Smooth muscle cell of the brain vasculature (primary cell): ENCODE results near the gene PRKAR1B.

ENCODE experiments used
- DNase-seq: peaks from one replicate; pipeline ENCODE4 v3.0.0-alpha.2; 2012; ENCODE audit warnings: low read depth, low spot score

PRKAR1B gene

DNA sequence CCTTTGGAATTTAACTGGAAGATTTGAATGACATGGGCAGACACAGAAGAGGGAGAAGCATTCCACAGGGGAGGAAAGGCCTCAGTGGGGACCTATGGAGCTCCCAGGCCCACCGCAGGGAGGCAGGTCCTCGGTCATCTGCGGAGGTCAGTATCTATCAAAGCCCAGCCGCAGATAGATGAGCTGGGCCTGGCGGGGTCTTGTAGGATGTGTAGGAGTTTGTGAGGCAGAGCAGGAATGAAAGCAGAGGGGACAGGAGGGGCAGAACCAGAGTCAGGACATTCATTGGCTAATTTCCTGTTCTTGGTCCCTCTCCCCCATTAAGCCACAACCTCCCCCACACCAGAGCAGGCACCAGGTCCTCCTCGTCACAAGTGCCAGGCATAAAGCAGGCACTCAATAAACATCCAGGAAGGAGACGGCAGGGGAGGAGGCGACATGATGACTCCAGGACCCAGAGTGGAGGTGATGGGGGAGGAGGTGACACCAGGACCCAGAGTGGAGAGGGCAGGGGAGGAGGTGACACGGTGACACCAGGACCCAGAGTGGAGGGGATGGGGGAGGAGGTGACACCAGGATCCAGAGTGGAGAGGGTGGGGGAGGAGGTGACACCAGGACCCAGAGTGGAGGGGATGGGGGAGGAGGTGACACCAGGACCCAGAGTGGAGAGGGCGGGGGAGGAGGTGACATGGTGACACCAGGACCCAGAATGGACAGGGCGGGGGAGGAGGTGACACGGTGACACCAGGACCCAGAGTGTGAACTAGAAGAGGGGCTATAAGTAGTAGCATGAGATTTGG is 123.7 kb downstream of the PRKAR1B start:
- DNase-seq = no peak

DNA sequence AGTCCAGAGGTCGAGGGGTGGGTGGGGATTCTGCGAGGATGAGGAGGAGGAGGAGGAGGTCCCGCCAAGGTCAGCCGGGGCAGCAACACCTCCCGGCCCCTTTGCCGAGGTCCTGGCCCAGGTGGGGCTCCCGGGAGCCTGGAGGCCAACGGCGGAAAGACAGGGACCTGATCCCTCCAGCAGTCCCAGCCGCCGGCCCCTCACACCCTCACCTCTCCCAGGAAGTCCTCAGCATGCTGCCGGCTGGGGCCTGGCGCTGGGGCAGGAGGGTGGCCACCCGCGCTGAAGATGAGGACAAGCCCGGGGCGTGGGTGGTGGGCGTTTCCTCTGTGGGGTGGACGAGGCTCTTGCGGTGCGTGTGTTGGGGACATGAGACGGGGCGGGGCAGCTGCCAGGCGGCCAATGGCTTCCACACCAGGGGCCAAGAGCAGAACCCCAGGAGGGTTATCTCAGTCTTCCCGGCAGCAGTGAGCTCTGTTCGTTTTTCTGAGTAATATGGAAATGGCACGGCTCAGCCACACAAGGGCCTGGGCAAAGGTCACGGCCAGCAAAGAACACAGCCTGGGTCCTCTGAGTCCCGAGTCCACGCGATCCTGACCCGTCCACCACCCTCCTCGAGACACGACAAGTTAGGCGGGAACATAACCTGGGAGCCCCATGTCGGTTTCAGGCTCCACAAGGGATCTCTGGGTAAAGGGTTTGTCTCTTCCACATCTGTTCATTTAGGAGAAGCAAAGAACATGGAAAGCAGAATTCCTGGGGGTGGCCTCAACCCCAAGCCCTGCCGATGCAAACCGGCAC is 124.5 kb downstream of the PRKAR1B start:
- no peak for DNase-seq

DNA sequence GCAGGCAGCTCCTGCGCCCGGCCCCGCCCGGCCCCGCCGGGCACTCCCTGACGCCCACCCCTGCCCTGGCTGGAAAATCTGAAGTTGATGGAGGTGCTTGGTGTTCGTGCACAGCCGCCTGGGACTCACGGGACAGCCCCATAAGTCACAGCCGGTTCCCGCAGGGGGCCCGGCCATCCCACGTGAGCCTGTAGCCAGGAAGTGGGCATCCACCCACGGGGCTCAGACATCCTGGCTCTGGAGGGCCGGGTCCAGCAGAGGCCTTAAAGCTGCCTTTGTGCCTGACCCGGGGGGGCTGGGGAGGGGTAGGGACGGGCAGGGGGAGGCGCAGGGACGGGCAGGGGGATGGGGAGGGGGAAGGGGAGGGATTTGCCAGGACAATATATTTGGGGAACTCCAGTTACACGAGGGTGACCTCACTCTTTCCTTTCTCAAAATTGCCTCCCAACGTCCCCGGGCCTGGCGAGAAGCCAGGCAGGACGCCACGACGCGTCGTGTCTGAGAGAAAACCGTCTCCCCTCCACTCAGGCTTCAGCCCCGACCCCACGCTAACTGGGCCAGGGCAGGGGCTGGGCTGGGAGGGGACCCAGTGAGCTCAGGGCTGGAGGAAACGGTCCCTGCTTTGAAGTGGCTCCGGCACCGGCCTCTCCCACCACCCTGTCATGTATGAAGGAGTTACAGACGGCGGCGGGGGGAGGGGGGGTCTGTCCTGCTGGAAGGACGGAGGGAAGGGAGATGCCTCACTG is 125.3 kb downstream of the PRKAR1B start:
- no peak for DNase-seq

DNA sequence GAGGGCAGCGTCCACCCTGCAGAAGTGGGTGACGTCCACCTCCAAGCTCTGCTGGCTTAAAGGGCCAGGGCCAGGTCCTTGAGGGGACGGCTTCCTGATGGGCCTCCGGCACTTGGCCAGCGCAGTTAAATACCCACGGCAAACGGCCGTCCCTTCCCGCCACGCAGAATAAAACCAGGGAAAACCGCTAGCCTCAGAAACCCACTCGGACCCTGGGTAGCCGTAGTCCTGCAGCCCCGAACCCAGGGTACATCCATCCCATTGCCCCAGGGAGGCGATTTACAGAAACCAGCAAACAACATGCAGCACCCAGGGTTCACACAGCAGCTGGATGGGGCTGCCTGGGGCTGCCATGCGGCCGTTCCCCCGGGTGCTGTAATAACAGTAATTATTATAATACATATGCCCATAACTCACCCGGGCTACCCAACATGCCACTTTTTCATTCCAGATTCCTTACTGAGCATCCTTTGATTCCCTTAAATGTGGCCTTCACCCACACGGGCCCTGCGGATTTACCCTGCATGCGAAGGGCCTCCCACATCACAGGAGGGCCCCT is 126.0 kb downstream of the PRKAR1B start:
- DNase-seq = no peak

DNA sequence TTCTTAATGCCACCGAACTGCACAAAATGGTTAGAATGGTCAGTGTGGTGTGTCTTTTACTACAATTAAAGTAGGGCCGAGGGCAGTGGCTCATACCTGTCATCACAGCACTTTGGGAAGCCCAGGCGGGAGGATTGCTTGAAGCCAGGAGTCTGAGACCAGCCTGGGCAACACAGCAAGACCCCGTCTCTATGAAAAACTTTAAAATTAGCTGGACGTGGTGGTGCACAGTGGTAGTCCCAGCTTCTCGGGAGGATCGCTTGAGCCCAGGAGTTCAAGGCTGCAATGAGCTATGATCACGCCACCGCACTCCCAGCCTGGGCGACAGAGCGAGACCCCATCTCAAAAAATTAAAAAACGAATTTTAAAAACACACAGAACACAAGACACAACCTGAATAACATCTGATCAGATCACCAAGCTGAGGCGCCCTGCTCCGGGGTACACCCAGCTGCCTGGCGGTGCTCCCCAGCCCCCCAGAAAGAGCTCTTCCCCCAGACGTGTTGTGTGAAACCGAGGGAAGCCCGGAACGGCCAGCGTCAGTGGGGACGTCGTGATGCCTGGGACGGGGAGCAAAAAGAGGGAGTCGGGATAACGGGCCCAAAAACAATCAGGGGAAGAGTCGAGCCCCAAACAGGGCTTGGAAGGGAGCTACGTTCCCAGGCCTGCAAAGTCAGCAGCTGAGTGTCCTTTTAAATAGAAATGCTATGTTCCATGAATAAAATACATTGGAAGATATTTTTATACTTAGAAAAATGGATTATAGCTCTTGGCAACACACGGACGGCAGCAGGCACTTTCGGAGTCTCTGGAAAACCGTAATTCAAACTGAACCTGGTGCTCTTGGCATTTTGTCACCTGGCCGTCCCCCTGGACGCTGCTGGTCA is 126.7 kb downstream of the PRKAR1B start:
- no peak for DNase-seq

DNA sequence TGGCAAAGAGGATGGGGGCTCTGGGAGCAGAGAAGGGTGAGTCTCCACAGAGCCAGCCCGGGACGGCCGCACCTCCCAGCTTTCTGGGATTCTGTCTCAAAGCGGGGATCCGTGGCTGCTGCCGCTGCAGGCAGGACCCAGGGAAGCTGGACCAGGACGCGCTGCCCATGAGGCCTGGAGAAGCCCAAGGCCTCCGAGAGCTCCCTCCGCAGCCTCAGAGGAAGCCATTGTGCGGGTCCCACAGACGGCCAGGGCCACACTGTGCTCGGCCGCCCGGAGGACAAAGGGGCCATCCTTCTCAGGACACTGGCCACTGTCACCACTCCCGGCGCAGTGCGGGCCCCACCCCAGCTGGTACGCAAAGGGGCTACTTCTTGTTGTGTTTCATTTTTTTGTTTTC is 128.2 kb downstream of the PRKAR1B start:
- no peak for DNase-seq

DNA sequence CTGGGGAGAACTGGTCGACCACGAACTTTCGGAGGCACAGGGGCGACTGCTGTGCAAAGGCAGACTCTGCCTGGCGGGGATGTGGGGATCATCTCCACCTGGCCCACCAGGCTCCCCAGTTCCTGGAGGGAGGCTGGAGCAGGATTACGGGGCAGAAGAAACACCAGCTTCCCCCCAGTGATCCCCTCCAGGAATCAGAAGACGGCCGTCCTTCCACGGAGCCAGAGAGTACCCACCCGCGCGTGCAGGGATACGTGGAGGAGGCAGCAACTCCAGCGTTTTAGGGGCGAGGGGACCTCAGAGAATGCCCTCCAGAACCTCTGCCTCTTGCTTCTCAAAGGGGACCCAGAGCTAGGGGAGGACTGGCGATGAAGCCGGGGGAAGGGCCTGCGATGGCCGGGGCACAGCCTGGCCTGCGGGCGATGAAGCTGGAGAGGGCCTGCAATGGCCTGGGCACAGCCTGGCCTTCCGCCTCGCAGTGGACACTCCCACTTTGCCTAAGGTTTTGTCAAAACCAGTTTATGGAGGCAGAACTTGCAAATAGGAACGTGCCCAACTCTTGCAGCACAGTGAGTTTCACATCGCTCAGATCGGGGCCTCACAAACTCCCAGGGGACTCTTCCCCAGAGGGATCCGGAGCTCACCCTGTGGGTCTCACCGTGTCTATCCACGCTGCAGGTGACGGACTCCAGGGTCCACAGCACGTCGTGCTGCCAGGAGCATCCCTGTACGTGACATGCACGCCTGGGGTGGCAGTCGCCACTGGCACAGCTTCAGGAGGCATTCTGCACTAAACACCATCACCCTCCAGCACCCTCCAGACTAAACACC is 129.5 kb downstream of the PRKAR1B start:
- no peak for DNase-seq

DNA sequence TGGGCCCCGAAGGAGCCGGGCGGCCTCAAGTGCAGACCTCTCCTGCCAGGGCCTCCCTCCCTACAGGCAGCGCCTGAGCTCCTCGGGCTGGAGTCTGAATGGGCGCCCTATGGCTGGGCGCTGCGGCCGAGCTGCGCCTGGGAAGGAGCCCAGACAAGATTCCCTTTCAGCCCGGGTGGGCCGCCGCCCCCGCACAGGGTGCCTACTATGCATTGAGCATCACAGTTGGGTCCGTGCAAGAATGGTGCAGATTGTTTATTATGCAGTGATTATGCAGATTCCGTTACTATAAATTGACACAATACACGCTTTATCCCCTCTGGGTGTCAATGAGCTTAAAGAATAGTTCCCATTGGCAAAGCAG is 130.3 kb downstream of the PRKAR1B start:
- DNase-seq = no peak

DNA sequence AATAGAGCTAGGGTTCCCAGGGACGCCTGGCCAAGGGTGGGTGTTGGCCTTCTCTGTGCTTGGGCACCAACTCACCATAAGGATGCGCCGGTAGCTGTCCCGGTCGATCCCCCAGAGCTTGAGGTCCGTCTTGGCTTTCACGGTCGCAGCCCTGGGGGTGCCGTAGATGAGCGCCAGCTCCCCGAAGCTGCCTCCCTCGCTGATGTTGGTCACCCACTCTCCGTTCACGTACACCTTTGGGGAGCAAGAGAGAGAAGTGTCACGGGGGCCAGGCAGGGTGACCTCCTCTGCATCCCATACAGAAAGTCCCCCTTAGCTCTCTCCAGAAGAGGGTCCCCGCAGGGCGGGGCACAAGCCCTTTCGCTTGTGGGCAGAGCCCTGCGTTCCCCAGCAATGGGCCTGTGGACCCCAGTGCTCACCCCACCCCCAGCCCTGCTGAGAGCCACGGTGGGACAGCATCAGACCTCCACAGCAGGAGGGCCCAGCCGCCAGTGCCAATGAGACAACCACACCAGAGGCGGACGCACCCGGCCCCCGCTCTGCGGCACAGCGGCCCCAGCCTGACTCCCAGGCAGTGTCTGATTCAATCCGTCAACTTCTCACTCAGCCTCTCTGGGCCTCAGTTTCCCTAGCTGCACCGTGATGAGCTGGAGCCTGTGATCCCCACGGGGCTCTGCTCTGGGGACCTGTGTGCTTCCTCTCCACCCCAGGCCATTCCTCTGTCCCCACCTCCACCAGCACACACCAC is 130.8 kb downstream of the PRKAR1B start:
- no peak for DNase-seq

DNA sequence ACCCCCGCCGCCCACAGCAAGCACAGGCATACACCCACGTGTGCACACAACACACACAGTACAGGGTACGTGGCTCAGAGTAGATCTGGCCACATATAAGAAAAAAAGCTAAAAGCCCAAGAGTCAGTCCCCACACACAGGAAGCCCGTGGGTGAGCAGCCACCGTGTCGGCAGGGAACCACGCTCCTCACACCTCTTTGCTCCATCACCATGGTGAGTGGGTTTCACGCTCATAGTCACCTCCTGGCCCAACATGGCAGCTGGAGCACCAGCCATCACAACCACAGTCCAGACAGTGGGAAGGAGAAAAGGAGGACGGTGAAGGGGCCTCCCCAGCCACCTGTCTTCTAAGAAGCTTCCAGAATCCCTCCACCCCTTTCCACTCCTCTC is 131.5 kb downstream of the PRKAR1B start:
- no peak for DNase-seq

DNA sequence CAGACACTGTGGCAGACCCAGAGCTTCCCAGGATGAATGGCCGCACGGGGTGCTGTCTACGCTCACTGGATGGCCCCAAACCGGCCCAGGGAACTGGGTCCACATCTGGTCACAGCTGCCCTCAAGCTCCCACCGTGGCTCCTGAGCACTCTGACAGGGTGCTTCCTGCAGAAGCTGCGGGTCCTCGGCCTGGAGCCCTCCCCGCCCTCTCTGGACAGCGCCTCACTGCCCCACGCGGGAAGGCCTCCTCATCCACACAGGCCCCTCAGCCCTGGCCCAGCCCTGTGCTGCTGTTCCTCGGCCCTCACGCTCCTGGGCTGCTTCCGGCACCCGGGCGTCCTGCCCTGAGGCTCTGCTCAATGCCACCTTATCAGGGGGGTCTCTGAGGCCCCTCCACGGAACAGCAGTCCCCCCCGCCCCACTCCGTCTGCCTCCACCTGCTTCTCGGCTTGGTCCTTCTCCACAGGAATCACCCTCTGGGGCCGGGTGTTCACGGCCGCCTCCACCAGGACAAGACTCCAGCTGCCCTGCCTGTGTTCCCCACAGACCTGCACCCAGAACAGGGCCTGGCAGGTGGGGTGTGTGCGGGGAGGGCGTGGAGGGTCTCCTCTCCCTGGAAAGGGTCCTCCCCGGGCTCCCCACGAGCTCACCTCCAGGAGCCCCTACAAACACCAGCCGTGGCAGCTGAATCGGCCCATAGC is 132.0 kb downstream of the PRKAR1B start:
- no peak for DNase-seq

DNA sequence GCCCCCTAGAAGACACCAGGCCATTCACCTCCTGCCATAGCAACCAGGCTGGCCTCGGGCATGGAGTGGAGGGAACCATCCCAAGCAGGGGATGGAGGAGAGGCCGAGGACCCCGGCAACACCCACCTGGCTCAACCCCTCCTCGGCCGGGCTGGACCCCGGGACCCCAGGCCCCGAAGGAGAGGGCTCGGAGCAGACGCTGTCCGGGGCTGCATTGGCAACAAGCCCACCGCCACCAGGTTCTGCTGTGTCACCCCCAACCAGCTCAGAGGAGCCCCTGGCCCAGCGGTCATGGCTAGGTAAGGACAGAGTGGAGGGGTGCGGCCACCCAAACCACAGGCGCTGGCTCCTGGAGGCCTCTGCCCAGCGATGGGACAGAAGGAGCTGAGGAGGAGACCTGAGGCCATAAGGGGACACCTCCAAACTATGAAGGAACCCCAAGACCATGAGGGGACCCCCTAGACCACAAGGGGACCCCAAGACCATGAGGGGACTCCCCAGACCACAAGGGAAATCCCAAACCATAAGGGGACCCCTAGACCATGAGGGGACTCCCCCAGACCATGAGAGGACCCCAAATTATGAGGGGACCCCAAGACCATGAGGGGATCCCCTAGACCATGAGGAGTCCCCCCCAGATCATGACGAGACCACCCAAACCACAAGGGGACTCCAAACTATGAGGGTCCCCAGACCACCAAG is 132.7 kb downstream of the PRKAR1B start:
- DNase-seq = no peak

DNA sequence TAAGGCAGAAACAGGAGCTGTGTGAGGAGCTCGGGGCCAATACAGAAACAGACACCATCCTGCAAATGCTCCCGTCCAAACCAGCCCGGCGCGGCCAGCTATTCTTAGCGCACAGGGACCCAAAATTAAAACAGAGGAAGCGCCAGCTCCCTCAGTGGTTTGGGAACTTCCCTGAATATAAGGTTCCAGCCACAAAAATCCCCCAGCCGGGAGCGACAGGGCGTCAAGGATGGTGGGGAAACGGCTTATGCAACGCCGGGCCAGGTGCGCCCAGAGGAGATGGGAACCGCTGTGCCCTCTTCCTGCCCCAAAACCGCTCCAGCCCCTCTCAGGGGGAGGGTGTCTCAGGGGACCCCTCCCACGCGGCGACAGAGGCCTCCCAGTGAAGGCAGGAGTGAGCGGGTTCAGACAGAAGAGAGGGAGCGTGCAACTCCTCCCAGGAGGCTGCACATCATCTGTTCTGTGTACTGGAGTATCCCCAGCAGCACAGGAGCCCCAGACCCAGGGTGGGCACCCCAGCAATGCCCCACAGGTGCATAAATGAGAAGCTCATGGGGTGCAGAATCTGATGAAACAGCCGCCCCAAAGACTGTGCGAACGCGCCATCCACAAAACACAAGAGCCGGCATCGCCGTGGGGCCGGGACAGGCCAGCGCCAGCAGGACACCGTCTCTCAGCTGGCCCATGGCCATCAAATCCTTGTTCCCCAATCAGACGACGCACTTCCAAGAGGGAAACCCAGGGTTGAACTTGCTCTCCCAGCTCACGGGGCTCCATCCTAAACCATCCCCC is 133.6 kb downstream of the PRKAR1B start:
- no peak for DNase-seq

DNA sequence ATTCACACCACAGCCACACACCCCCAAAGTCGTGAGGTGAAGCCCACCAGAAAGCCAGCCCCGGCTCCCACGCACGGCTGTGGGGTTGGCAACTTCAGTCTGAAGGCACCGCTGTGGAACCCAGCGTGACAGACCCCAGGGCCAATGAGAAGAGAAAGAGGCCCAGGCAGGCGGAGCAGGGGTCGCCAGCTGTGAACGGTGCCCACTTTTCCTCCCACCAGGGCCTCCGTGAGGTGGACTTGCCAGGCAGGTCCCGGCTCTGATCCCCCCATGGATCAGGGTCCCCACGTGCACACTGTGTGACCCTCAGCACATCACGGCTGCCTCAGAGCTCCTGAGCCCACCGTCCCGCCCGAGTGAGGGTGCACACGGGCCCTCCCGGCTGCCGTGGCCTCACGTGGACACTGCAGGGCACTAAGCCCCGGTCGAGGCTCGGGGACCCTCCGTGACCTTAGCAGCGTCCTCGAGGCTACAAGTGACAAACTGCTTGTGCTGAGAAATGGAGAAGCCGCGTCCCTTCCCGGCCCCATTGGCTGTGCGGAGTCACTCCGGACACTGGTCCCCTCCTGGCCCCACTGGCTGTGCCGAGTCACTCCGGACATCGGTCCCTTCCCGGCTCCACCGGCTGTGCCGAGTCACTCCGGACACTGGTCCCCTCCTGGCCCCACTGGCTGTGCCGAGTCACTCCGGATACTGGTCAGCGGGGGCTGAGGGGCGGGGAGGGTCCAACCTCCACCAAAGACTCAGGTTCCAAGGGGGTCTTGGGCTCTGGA is 135.0 kb downstream of the PRKAR1B start:
- DNase-seq = no peak

DNA sequence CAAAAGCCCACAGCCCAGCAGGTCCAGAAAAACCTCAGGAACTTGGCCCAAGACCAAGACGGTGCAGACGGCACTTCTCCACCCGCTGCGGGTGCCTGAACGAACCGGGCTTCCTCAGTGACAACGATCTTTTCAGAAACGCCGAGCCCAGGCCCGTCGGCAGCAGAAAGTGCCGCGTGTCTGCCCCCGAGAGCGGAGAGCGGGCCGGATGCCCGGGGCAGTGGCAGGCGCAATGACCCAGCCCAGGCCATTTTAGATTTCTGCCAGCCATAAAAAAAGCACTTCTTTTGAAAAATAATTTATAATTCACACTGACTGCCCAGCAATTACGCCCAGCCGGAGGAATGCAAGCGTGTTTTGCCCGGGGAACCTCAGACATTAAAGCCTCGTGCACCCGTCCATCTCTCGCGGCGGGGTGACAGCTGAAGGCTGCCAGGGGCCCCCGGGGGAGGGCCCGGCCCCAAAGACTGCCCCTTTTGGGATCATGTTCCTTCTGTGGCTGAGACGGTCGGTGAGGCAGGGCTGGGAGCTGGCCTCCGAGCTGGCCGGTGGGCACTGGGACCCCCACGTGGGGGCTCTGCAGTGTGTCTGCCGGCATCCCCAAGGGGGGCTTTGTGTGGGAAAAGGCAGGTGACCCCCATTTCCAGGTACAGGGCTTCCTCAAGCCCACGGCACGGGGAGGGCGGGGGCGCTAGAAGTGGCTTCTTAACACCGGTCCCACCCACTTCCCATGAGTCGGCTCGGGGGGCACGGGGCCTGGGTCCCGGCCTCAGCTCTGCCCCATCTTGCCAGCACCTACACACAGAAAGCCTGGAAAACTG is 136.1 kb downstream of the PRKAR1B start:
- no peak for DNase-seq
